IMR-90 (cell line): Measurements from ENCODE around the gene PRDM5.

Source experiments
- CTCF ChIP-seq: conservative IDR thresholded peaks from 2 replicates; pipeline ENCODE4 v1.5.1; 2012; ENCODE audit warnings: mild to moderate bottlenecking, low read depth, low read length, improper control_type of control experiment
- MXI1 ChIP-seq: IDR thresholded peaks from 2 replicates; pipeline ENCODE4 v1.6.1; 2012; ENCODE audit warnings: low read depth, mild to moderate bottlenecking, low read length, moderate library complexity, borderline replicate concordance
- POLR2A ChIP-seq: IDR thresholded peaks from 2 replicates; pipeline ENCODE4 v1.6.1; 2012; ENCODE audit warnings: mild to moderate bottlenecking, low read depth, low read length
- RCOR1 ChIP-seq: IDR thresholded peaks from 2 replicates; pipeline ENCODE4 v1.6.1; 2012; ENCODE audit warnings: mild to moderate bottlenecking, low read length, improper control_type of control experiment; ENCODE audit not compliant: insufficient replicate concordance
- RFX5 ChIP-seq: IDR thresholded peaks from 2 replicates; pipeline ENCODE4 v1.8.0; 2012; ENCODE audit warnings: low read depth, mild to moderate bottlenecking, low read length, moderate library complexity

GRCh38 chr4:120842031-120842430 lies 80.5 kb downstream of the PRDM5 start:
- TF ChIP-seq CTCF (no peak), POLR2A (no peak), MXI1 (no peak), RCOR1 (no peak), RFX5 (no peak)
